Astrocyte (in vitro differentiated cells and primary cell): ENCODE data around the gene TK2. TPM values are rescaled to one million over a fixed set of nuclear protein-coding genes. Genes with fewer than 3 reads are reported as not detected.
A peak's percentile ranks its signal among the peaks of the same experiment; 100 is the strongest.

ENCODE experiments used
- DNase-seq: peaks from one replicate; pipeline ENCODE4 v3.0.0-alpha.2; 2010; ENCODE audit warnings: low read depth
- FAIRE-seq: peaks from 2 replicates; lab custom pipeline; 2011; peaks lifted over from hg19 to GRCh38; lab: Jason Lieb, UNC
- H2AFZ ChIP-seq: 2 replicates; pipeline ENCODE4 v1.6.0; 2012; ENCODE audit warnings: low read depth, low read length, inconsistent platforms
- H3K27ac ChIP-seq: 2 replicates; pipeline ENCODE4 v1.5.1; 2011; ENCODE audit warnings: low read depth, low read length, inconsistent platforms
- H3K27me3 ChIP-seq: 2 replicates; pipeline ENCODE4 v1.6.0; 2011; ENCODE audit warnings: low read length, inconsistent platforms; ENCODE audit not compliant: insufficient read depth
- H3K36me3 ChIP-seq: 2 replicates; pipeline ENCODE4 v1.5.1; 2011; ENCODE audit warnings: low read length, inconsistent platforms; ENCODE audit not compliant: insufficient read depth
- H3K4me1 ChIP-seq: 2 replicates; pipeline ENCODE4 v1.5.1; 2011; ENCODE audit warnings: low read length, inconsistent platforms; ENCODE audit not compliant: insufficient read depth
- H3K4me2 ChIP-seq: 2 replicates; pipeline ENCODE4 v1.6.0; 2012; ENCODE audit warnings: low read length, inconsistent platforms
- H3K4me3 ChIP-seq: 2 replicates; pipeline ENCODE4 v1.5.1; 2011; ENCODE audit warnings: low read depth, mild to moderate bottlenecking, low read length, inconsistent platforms; ENCODE audit not compliant: insufficient read depth
- H3K79me2 ChIP-seq: 2 replicates; pipeline ENCODE4 v1.6.0; 2012; ENCODE audit warnings: mild to moderate bottlenecking, low read length, inconsistent platforms; ENCODE audit not compliant: insufficient read depth
- H3K9ac ChIP-seq: 2 replicates; pipeline ENCODE4 v1.6.0; 2012; ENCODE audit warnings: mild to moderate bottlenecking, low read length, inconsistent platforms
- H3K9me3 ChIP-seq: 2 replicates; pipeline ENCODE4 v1.5.1; 2012; ENCODE audit warnings: low read depth, mild to moderate bottlenecking, low read length, inconsistent platforms; ENCODE audit not compliant: insufficient read depth
- H4K20me1 ChIP-seq: 2 replicates; pipeline ENCODE4 v1.6.0; 2012; ENCODE audit warnings: low read length, inconsistent platforms; ENCODE audit not compliant: insufficient read depth
- H3K27ac Mint-ChIP-seq: one replicate; pipeline ENCODE4 v1.8.0; 2021; ENCODE audit warnings: mild to moderate bottlenecking, mixed read lengths; ENCODE audit not compliant: unreplicated experiment
- H3K27me3 Mint-ChIP-seq: one replicate; pipeline ENCODE4 v1.8.0; 2021; ENCODE audit warnings: low read depth, mixed read lengths; ENCODE audit not compliant: unreplicated experiment
- H3K36me3 Mint-ChIP-seq: one replicate; pipeline ENCODE4 v1.8.0; 2021; ENCODE audit warnings: low read depth, mixed read lengths; ENCODE audit not compliant: unreplicated experiment
- H3K4me1 Mint-ChIP-seq: one replicate; pipeline ENCODE4 v1.8.0; 2021; ENCODE audit warnings: low read depth, mixed read lengths; ENCODE audit not compliant: unreplicated experiment
- H3K4me3 Mint-ChIP-seq: one replicate; pipeline ENCODE4 v1.8.0; 2021; ENCODE audit warnings: mild to moderate bottlenecking, moderate library complexity, mixed read lengths; ENCODE audit not compliant: unreplicated experiment
- H3K9me3 Mint-ChIP-seq: one replicate; pipeline ENCODE4 v1.8.0; 2021; ENCODE audit warnings: mild to moderate bottlenecking, mixed read lengths; ENCODE audit not compliant: unreplicated experiment
- EZH2 ChIP-seq: IDR thresholded peaks from 2 replicates; pipeline ENCODE4 v1.6.1; 2012; ENCODE audit warnings: mild to moderate bottlenecking, low read length, inconsistent platforms; ENCODE audit not compliant: insufficient read depth
- total RNA-seq: library from RNA; stranded (reverse); gene quantifications from 2 replicates; pipeline ENCODE4 v1.2.1, GENCODE V29; 2021
- TF ChIP-seq, protein P1 (sequence below): IDR thresholded peaks from 2 replicates; pipeline ENCODE4 v1.5.1; 2011; ENCODE audit warnings: low read depth, mild to moderate bottlenecking, inconsistent platforms, low read length, moderate library complexity; ENCODE audit not compliant: insufficient read depth

Gene TK2
- total RNA-seq, 1 donor from 2014 or later = 12.4 TPM

DNA sequence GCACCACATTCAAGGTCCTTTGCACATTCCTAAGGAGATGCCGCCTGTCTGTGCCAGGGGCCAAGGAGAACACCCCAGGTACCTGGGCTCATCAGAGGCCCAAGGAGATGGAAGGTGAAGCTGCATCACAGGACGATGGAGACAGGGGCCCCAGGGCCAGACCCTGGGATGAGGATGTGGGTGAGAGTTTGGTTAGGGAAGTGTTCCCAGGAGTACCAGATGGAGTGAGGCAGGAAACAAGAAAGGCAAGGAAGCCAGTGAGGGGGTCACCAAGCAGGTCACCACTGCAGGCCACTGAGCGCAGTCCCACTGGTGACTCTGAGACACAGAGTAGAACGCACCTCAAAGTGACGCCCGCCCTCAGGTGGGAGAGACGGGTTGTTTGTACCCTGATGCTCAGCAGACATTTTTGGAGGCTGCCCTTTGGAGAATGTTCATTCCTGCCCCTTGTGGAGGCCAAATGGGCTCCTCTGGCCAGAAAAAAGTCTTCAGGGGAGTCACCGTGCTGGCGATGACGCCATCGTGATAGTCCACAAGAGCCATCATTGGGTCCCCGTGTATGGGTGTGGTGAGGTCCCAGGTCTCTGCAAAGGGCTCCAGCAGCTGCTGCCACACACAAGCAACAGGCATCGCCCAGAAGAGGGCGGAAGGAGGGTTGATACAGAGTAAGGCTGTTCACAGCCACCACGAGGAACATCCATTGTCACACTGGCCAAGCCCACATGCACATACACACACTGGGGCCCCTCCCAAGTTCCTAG is 65.3 kb downstream of the TK2 start:
- H3K27me3 ChIP-seq = no peaks in the 10 kb centered on the region
- TF ChIP-seq, protein P1, sequence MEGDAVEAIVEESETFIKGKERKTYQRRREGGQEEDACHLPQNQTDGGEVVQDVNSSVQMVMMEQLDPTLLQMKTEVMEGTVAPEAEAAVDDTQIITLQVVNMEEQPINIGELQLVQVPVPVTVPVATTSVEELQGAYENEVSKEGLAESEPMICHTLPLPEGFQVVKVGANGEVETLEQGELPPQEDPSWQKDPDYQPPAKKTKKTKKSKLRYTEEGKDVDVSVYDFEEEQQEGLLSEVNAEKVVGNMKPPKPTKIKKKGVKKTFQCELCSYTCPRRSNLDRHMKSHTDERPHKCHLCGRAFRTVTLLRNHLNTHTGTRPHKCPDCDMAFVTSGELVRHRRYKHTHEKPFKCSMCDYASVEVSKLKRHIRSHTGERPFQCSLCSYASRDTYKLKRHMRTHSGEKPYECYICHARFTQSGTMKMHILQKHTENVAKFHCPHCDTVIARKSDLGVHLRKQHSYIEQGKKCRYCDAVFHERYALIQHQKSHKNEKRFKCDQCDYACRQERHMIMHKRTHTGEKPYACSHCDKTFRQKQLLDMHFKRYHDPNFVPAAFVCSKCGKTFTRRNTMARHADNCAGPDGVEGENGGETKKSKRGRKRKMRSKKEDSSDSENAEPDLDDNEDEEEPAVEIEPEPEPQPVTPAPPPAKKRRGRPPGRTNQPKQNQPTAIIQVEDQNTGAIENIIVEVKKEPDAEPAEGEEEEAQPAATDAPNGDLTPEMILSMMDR = no peak
- TF ChIP-seq EZH2 = no peak
- no peak for FAIRE-seq
- Mint-ChIP-seq H3K27me3 (peaks cover 9% of the 10 kb centered on the region), H3K27ac (no peak overlapping the region), H3K9me3 (no peaks in the 10 kb centered on the region), H3K4me3 (no peak overlapping the region), H3K4me1 (peaks cover 10% of the 10 kb centered on the region), H3K36me3 (peaks cover 4% of the 10 kb centered on the region)
- no peaks in the 10 kb centered on the region for H3K36me3 ChIP-seq
- H4K20me1 ChIP-seq = no peaks in the 10 kb centered on the region
- no peak overlapping the region for H3K4me2 ChIP-seq
- H3K79me2 ChIP-seq = no peaks in the 10 kb centered on the region
- no peak for DNase-seq
- H3K27ac ChIP-seq = no peak overlapping the region
- no peak overlapping the region for H2AFZ ChIP-seq
- no peak overlapping the region for H3K9ac ChIP-seq
- no peak overlapping the region for H3K4me3 ChIP-seq
- peaks cover 18% of the 10 kb centered on the region for H3K4me1 ChIP-seq
- no peaks in the 10 kb centered on the region for H3K9me3 ChIP-seq

DNA sequence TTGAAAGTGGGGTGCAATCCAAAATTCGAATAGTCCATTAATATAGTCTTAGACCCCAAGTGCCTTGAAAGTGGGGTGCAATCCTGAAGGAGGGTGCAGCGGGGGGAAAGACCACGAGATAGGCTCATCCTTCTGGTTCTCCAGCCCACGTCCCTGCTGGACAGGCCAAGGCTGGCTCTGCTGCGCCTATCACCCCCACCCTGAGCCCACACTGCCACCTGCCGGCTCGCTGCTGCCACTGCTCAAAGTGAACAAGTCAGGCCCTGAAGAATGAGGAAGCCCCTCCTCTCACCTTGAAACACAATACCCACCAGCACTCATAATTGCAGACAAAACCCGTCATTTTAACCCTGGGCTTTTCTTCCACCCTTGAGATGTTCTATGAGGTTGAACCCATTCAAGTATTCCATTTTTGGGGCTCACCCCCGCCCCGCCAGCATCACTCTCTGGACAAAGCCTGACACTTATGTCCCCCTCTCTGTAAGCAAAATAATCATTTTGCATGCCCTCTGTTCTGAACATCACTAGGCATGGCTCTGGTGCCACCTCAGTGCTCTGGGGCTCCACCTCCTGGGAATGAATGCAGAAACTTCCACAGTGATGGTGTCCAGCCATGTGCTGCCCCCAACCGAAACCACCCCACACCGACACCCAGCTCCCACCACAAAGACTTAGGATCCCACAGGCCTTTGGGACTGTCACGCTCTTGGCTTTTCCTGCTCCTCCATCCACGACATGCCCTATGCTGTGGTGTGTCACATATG is 66.1 kb downstream of the TK2 start:
- peaks cover 8% of the 10 kb centered on the region for H3K4me1 Mint-ChIP-seq
- Histone ChIP-seq H3K4me1 (peaks cover 18% of the 10 kb centered on the region), H3K79me2 (no peaks in the 10 kb centered on the region), H4K20me1 (no peaks in the 10 kb centered on the region), H3K9ac (no peak overlapping the region), H3K27ac (no peak overlapping the region), H2AFZ (no peak overlapping the region), H3K9me3 (no peaks in the 10 kb centered on the region), H3K4me3 (no peak overlapping the region), H3K4me2 (no peak overlapping the region), H3K27me3 (no peaks in the 10 kb centered on the region), H3K36me3 (no peaks in the 10 kb centered on the region)
- H3K27me3 Mint-ChIP-seq = peaks cover 11% of the 10 kb centered on the region
- peaks cover 4% of the 10 kb centered on the region for H3K36me3 Mint-ChIP-seq
- no peak overlapping the region for H3K4me3 Mint-ChIP-seq
- DNase-seq (peak; percentile 30), FAIRE-seq (no peak)
- H3K9me3 Mint-ChIP-seq = no peaks in the 10 kb centered on the region
- no peak for TF ChIP-seq EZH2
- TF ChIP-seq, protein P1 = peak; percentile 98
- no peak overlapping the region for H3K27ac Mint-ChIP-seq
